BE2C (cell line): Measurements from ENCODE around the gene IQCF6.
"Not testable (repeated sequence)": the region's sequence is repeated elsewhere in the genome, so short reads cannot be mapped to it uniquely, and the experiment has no call there.

Experiments
- DNase-seq: peaks from one replicate; pipeline ENCODE4 v3.0.0-alpha.2; 2020
- H3K27me3 ChIP-seq: fragments of 250-450 bp; sonication (Bioruptor Pico); 2 replicates; pipeline ENCODE4 v1.5.1; 2020; ENCODE audit warnings: mild to moderate bottlenecking
- H3K36me3 ChIP-seq: fragments of 250-450 bp; sonication (Bioruptor Pico); 2 replicates; pipeline ENCODE4 v1.5.1; 2020; ENCODE audit warnings: mild to moderate bottlenecking
- H3K4me1 ChIP-seq: fragments of 250-450 bp; sonication (Bioruptor Pico); 2 replicates; pipeline ENCODE4 v1.5.1; 2020
- H3K4me3 ChIP-seq: 2 replicates; pipeline ENCODE4 v1.5.1; 2011; ENCODE audit warnings: low read depth, low read length
- H3K9me3 ChIP-seq: fragments of 250-450 bp; sonication (Bioruptor Pico); 2 replicates; pipeline ENCODE4 v1.5.1; 2020
- CTCF ChIP-seq: IDR thresholded peaks from 2 replicates; pipeline ENCODE4 v1.5.1; 2012; ENCODE audit warnings: mild to moderate bottlenecking, low read depth, low read length

Gene IQCF6

GRCh38 chr3:51786267-51786666, 7.2 kb upstream of the IQCF6 start:
- H3K9me3 ChIP-seq, result no peaks in the 10 kb centered on the region
- TF ChIP-seq CTCF, result no peak
- H3K36me3 ChIP-seq, result no peaks in the 10 kb centered on the region
- no peak overlapping the region for H3K4me3 ChIP-seq
- H3K27me3 ChIP-seq, result no peaks in the 10 kb centered on the region; the same call in 1 of the 2 replicates
- H3K4me1 ChIP-seq, result no peaks in the 10 kb centered on the region
- DNase-seq, result no peak

- DNase-seq, result no peak
- Histone ChIP-seq H3K9me3 (no peaks in the 10 kb centered on the region), H3K4me1 (0 out of 2 replicates have a peak, but pooled peaks cover 3% of the 10 kb centered on the region), H3K27me3 (no peaks in the 10 kb centered on the region; the same call in 1 of the 2 replicates), H3K4me3 (no peak overlapping the region), H3K36me3 (no peaks in the 10 kb centered on the region)
- TF ChIP-seq CTCF, result no peak
Observed at GRCh38 chr3:51778554-51778953, 483 bp downstream of the IQCF6 start.

GRCh38 chr3:51777985-51778384, 1.1 kb downstream of the IQCF6 start:
- no peaks in the 10 kb centered on the region for H3K36me3 ChIP-seq
- peaks cover 4% of the 10 kb centered on the region; the same call in 1 of the 2 replicates for H3K27me3 ChIP-seq
- H3K4me3 ChIP-seq, result no peak overlapping the region
- TF ChIP-seq CTCF, result no peak
- H3K9me3 ChIP-seq, result no peaks in the 10 kb centered on the region
- DNase-seq, result peak; percentile 87
- 0 out of 2 replicates have a peak, but pooled peaks cover 3% of the 10 kb centered on the region for H3K4me1 ChIP-seq

- TF ChIP-seq CTCF, result no peak
- Histone ChIP-seq H3K36me3 (no peaks in the 10 kb centered on the region), H3K27me3 (peaks cover 8% of the 10 kb centered on the region), H3K4me3 (no peak overlapping the region), H3K9me3 (no peaks in the 10 kb centered on the region), H3K4me1 (0 out of 2 replicates have a peak, but pooled peaks cover 3% of the 10 kb centered on the region)
- no peak for DNase-seq
Observed at GRCh38 chr3:51773529-51774056, 5.4 kb downstream of the IQCF6 start.

- no peak for DNase-seq
Observed at GRCh38 chr3:51759203-51759602, 19.8 kb downstream of the IQCF6 start.

GRCh38 chr3:51753763-51754750, 25.0 kb downstream of the IQCF6 start:
- H3K9me3 ChIP-seq, H3K4me3 ChIP-seq: not testable (repeated sequence)

More at GRCh38 chr3:51759203-51759602, 19.8 kb downstream of the IQCF6 start:
- Histone ChIP-seq H3K27me3 (peaks cover 1% of the 10 kb centered on the region; the same call in 1 of the 2 replicates), H3K9me3 (no peaks in the 10 kb centered on the region), H3K4me3 (no peak overlapping the region), H3K4me1 (no peaks in the 10 kb centered on the region), H3K36me3 (no peaks in the 10 kb centered on the region)
- no peak for TF ChIP-seq CTCF

More at GRCh38 chr3:51753763-51754750, 25.0 kb downstream of the IQCF6 start:
- H3K4me1 ChIP-seq, H3K36me3 ChIP-seq, H3K27me3 ChIP-seq, DNase-seq: not testable (repeated sequence)
